Breast epithelium (tissue), 4 donors: ENCODE measurements around the gene FRS2. TPM values are rescaled to one million over a fixed set of nuclear protein-coding genes. Genes with fewer than 3 reads are reported as not detected.

Source experiments
- DNase-seq, 2 donors: peaks; one replicate each; pipeline ENCODE4 v3.0.0-alpha.2; 2019; ENCODE audit warnings: low spot score in 2 of 2
- H3K27ac ChIP-seq, 2 donors: fragments of 200-600 bp; sonication (generic) in 1 of 2; one replicate each; pipeline ENCODE4 v1.5.1; 2016 to 2019; ENCODE audit warnings: mild to moderate bottlenecking in 1 of 2
- H3K27me3 ChIP-seq, 2 donors: fragments of 200-600 bp; sonication (generic) in 1 of 2; one replicate each; pipeline versions ENCODE4 v1.5.1 to v1.6.0; 2017 to 2019; ENCODE audit warnings: control low read depth in 1 of 2, mild to moderate bottlenecking in 1 of 2
- H3K36me3 ChIP-seq: fragments of 200-600 bp; one replicate; pipeline ENCODE4 v1.5.1; 2019
- H3K4me1 ChIP-seq, 2 donors: fragments of 200-600 bp; sonication (generic); one replicate each; pipeline ENCODE4 v1.5.1; 2016 to 2019; ENCODE audit warnings: control low read depth in 1 of 2
- H3K4me3 ChIP-seq, 3 donors: fragments of 200-600 bp; sonication (generic); 1 replicate in 2 of 3; 2 replicates in 1 of 3; pipeline ENCODE4 v1.5.1; 2016 to 2019; ENCODE audit warnings: mild to moderate bottlenecking in 3 of 3, moderate library complexity in 2 of 3
- H3K9me3 ChIP-seq, 2 donors: fragments of 200-600 bp; sonication (generic) in 1 of 2; one replicate each; pipeline ENCODE4 v1.5.1; 2016 to 2019; ENCODE audit warnings: control low read depth in 1 of 2
- POLR2A ChIP-seq: fragments of 450-650 bp; IDR thresholded peaks from one replicate; pipeline ENCODE4 v1.6.1; 2016; ENCODE audit warnings: antibody characterized with exemption, mild to moderate bottlenecking, moderate library complexity
- POLR2AphosphoS5 ChIP-seq, 3 donors: sonication (generic); formaldehyde crosslinking; IDR thresholded peaks; one replicate each; pipeline ENCODE4 v1.6.1; 2017; ENCODE audit warnings: antibody characterized with exemption in 3 of 3
- intact Hi-C: fragments of 100-400 bp; cut with DNase I; formaldehyde crosslinking; loops from one replicate; pipeline ENCODE4 v1.15.1; 2023; ENCODE audit warnings: low total_unique reads
- total RNA-seq, 3 donors: library from RNA; depleted of rRNA; stranded (reverse); fragments of >200 nt; gene quantifications; one replicate each; pipeline ENCODE4 v1.1.0, GENCODE V29; 2016
- TF ChIP-seq, protein P1 (sequence below), 3 donors: fragments of 450-650 bp; IDR thresholded peaks; one replicate each; pipeline ENCODE4 v1.5.1; 2016 to 2017; ENCODE audit warnings: antibody characterized with exemption in 3 of 3, mild to moderate bottlenecking in 3 of 3, moderate library complexity in 3 of 3

FRS2 gene
- total RNA-seq, 3 donors from 2014 or later, result 54.9 to 125 (median 72.4) TPM

GRCh38 chr12:69570000-69570516 is 99.9 kb downstream of the FRS2 start:
- Histone ChIP-seq H3K27me3 (no peaks in the 10 kb centered on the region), H3K4me3 (no peak overlapping the region), H3K27ac (no peak overlapping the region), H3K9me3 (no peaks in the 10 kb centered on the region), H3K4me1 (no peaks in the 10 kb centered on the region), H3K36me3 (peaks cover 10% of the 10 kb centered on the region)
- TF ChIP-seq, protein P1, sequence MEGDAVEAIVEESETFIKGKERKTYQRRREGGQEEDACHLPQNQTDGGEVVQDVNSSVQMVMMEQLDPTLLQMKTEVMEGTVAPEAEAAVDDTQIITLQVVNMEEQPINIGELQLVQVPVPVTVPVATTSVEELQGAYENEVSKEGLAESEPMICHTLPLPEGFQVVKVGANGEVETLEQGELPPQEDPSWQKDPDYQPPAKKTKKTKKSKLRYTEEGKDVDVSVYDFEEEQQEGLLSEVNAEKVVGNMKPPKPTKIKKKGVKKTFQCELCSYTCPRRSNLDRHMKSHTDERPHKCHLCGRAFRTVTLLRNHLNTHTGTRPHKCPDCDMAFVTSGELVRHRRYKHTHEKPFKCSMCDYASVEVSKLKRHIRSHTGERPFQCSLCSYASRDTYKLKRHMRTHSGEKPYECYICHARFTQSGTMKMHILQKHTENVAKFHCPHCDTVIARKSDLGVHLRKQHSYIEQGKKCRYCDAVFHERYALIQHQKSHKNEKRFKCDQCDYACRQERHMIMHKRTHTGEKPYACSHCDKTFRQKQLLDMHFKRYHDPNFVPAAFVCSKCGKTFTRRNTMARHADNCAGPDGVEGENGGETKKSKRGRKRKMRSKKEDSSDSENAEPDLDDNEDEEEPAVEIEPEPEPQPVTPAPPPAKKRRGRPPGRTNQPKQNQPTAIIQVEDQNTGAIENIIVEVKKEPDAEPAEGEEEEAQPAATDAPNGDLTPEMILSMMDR (IDR thresholded peaks at IDR 0.05), result no peak
- TF ChIP-seq POLR2AphosphoS5 (IDR thresholded peaks at IDR 0.05), result no peak
- TF ChIP-seq POLR2A, result no peak
- intact Hi-C loops, result no loop called here
- DNase-seq, result no peak

DNA sequence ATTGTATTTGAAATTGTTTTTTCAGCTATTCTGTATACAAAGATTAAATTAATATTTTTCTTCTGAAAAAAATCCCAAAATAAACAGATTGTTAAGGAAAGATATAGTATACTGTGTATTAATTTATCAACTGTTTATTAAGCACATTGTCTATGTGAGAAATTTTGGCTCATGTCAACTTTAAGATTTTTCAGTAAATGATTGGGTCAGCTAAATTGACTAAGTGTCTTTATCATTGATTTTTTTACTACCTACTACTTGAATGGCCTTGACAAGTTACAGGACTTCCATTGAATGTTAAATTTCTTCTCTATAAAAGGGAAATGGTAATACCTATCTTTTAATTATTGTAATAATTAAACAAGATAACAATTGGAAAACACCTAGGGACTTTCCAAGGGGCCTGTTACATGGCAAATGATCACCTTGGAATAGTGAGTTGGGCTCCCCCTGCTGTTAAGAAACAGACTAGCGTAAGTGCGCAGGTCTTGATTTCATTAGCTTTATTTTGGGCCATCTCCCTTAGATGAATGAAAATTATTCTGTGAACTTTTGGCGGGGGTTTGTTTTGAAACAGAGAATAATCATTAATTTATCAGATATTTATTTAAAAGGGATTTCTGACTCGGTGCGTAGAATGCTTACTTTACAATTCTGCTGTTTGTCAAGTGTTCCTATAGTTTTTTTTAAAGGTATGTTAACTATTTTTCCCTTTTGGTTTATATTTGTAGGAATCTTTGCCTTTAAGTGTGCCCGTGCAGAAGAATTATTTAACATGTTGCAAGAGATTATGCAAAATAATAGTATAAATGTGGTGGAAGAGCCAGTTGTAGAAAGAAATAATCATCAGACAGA is 100.6 kb downstream of the FRS2 start:
- TF ChIP-seq POLR2A, result no peak
- TF ChIP-seq, protein P1 (IDR thresholded peaks at IDR 0.05), result peak; percentile 56 to 82 (median 75)
- TF ChIP-seq POLR2AphosphoS5 (IDR thresholded peaks at IDR 0.05), result no peak
- intact Hi-C loops, result no loop called here

GRCh38 chr12:69575346-69575745 is 105.2 kb downstream of the FRS2 start:
- DNase-seq, result no peak
- no peak for TF ChIP-seq POLR2A
- TF ChIP-seq, protein P1 (IDR thresholded peaks at IDR 0.05), result no peak
- no peak for TF ChIP-seq POLR2AphosphoS5 (IDR thresholded peaks at IDR 0.05)
- no peak overlapping the region for H3K27ac ChIP-seq
- H3K27me3 ChIP-seq, result no peaks in the 10 kb centered on the region
- no peaks in the 10 kb centered on the region for H3K4me1 ChIP-seq
- H3K36me3 ChIP-seq, result peaks cover 10% of the 10 kb centered on the region
- no peak overlapping the region for H3K4me3 ChIP-seq
- H3K9me3 ChIP-seq, result no peaks in the 10 kb centered on the region
- intact Hi-C loops, result no loop called here

More for the DNA sequence above, 100.6 kb downstream of the FRS2 start:
- H3K9me3 ChIP-seq, result no peaks in the 10 kb centered on the region
- DNase-seq, result no peak
- H3K4me1 ChIP-seq, result no peaks in the 10 kb centered on the region
- H3K36me3 ChIP-seq, result peaks cover 10% of the 10 kb centered on the region
- H3K27ac ChIP-seq, result no peak overlapping the region
- no peaks in the 10 kb centered on the region for H3K27me3 ChIP-seq
- no peak overlapping the region for H3K4me3 ChIP-seq

GRCh38 chr12:69578283-69578682 is 108.1 kb downstream of the FRS2 start:
- no peaks in the 10 kb centered on the region for H3K4me1 ChIP-seq
- no peaks in the 10 kb centered on the region for H3K9me3 ChIP-seq
- no peak overlapping the region for H3K27ac ChIP-seq
- intact Hi-C loops, result no loop called here
- no peak for DNase-seq
- H3K36me3 ChIP-seq, result peaks cover 10% of the 10 kb centered on the region
- H3K27me3 ChIP-seq, result no peaks in the 10 kb centered on the region
- H3K4me3 ChIP-seq, result no peak overlapping the region
- TF ChIP-seq POLR2AphosphoS5 (IDR thresholded peaks at IDR 0.05) (no peak), POLR2A (no peak)
- TF ChIP-seq, protein P1 (IDR thresholded peaks at IDR 0.05), result no peak

DNA sequence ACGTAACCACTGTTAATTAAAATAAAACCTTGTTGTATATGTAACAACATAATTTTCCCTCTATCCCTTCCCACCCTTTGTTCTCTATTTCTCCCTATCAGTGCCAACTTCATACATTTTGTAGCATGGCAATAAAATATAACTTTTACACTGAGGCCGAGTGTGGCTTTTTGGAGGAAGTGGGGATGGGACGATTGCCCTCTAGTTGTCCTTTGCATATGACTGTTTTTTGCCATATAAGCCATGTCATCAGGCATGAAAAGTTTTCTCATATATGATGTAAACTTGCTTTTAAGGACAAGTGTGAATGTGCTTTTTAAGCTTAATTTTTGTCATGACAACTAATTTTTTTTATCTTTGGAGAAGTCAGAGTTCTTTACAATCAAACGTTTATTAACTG is 108.8 kb downstream of the FRS2 start:
- Histone ChIP-seq H3K36me3 (peaks cover 10% of the 10 kb centered on the region), H3K4me1 (no peaks in the 10 kb centered on the region), H3K4me3 (no peak overlapping the region), H3K27me3 (no peaks in the 10 kb centered on the region), H3K27ac (no peak overlapping the region), H3K9me3 (no peaks in the 10 kb centered on the region)
- TF ChIP-seq, protein P1 (IDR thresholded peaks at IDR 0.05), result no peak
- TF ChIP-seq POLR2A (no peak), POLR2AphosphoS5 (IDR thresholded peaks at IDR 0.05) (no peak)
- intact Hi-C loops, result no loop called here
- DNase-seq, result no peak
